ENCODE data around the gene MRPS12. TPM values are rescaled to one million over a fixed set of nuclear protein-coding genes. Genes with fewer than 3 reads are reported as not detected.

The MRPS12 gene
- total RNA-seq, 4 donors from 2014 or later, result 29.9 to 43.9 (median 33.1) TPM

DNA sequence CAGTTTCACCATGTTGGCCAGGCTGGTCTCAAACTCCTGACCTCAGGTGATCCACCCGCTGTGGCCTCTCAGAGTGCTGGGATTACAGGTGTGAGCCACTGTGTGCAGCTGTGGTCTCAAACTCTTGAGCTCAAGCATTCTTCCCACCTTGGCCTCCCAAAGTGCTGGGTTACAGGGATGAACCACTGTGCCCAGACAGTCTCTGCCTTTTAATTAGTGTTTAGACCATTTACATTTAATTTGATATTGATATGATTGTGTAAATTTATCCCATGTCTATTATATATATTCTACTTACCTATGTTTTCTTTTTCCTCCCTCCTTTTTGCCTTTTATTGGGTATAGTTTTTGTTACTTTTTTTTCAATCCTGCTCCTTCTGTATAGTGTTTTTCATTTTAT is 29.1 kb upstream of the MRPS12 start:
- WGBS, 2 donors, result 91 to 100% methylated on average over 1 of the region's 1 CpG
- no peak for DNase-seq (ENCODE audit: low spot score in 2 of 2)
- Histone ChIP-seq H3K27me3 (no peaks in the 10 kb centered on the region), H3K9me3 (peaks cover 0 to 2% (median 0%) of the 10 kb centered on the region in 4 donors), H3K36me3 (peaks cover 0 to 21% (median 5%) of the 10 kb centered on the region in 3 donors), H3K4me1 (peaks cover 0 to 35% (median 14%) of the 10 kb centered on the region in 4 donors), H3K27ac (no peak overlapping the region), H3K4me3 (no peak overlapping the region)
- TF ChIP-seq, protein P1, sequence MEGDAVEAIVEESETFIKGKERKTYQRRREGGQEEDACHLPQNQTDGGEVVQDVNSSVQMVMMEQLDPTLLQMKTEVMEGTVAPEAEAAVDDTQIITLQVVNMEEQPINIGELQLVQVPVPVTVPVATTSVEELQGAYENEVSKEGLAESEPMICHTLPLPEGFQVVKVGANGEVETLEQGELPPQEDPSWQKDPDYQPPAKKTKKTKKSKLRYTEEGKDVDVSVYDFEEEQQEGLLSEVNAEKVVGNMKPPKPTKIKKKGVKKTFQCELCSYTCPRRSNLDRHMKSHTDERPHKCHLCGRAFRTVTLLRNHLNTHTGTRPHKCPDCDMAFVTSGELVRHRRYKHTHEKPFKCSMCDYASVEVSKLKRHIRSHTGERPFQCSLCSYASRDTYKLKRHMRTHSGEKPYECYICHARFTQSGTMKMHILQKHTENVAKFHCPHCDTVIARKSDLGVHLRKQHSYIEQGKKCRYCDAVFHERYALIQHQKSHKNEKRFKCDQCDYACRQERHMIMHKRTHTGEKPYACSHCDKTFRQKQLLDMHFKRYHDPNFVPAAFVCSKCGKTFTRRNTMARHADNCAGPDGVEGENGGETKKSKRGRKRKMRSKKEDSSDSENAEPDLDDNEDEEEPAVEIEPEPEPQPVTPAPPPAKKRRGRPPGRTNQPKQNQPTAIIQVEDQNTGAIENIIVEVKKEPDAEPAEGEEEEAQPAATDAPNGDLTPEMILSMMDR (IDR thresholded peaks at IDR 0.05), result no peak
- TF ChIP-seq EP300 (IDR thresholded peaks at IDR 0.05) (no peak), POLR2A (IDR thresholded peaks at IDR 0.05) (no peak)

DNA sequence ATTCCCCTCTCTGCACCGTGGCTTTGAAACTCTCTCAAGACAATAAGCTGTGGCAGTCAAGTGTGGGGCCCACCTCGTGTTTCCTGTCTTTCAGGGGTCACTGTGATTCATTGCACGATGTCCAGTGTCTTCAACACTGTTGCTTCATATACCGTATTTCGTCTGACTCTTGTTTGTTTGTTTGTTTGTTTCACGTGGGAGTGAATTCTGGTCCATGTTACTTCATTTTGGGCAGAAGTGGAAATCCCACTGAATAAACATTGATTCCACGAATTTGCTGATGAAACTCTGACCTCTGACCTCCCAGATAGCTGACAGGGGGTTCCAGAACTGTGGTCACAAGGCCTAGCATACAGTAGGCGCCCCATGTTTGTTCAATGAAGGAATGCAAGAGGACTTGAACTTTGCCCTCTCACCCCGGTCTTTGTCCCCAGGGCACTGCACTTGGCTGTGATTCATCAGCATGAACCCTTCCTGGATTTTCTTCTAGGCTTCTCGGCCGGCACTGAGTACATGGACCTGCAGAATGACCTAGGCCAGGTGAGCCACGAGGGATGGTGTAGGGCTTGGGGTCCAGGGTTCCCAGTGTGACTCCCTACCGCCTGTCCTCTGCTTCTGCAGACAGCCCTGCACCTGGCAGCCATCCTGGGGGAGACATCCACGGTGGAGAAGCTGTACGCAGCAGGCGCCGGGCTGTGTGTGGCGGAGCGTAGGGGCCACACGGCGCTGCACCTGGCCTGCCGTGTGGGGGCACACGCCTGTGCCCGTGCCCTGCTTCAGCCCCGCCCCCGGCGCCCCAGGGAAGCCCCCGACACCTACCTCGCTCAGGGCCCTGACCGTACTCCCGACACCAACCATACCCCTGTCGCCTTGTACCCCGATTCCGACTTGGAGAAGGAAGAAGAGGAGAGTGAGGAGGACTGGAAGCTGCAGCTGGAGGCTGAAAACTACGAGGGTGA is 25.9 kb upstream of the MRPS12 start:
- Histone ChIP-seq H3K27ac (no peak overlapping the region), H3K4me3 (no peak overlapping the region), H3K27me3 (no peaks in the 10 kb centered on the region), H3K36me3 (peaks cover 0 to 48% (median 17%) of the 10 kb centered on the region in 3 donors), H3K4me1 (peaks cover 0 to 13% (median 2%) of the 10 kb centered on the region in 4 donors), H3K9me3 (peaks cover 0 to 2% (median 0%) of the 10 kb centered on the region in 4 donors)
- no peak for DNase-seq (ENCODE audit: low spot score in 2 of 2)
- TF ChIP-seq EP300 (IDR thresholded peaks at IDR 0.05) (no peak), POLR2A (IDR thresholded peaks at IDR 0.05) (no peak)
- TF ChIP-seq, protein P1 (IDR thresholded peaks at IDR 0.05), result no peak
- 80 to 81% methylated on average over 30 to 34 of the region's 35 CpGs for WGBS, 2 donors

DNA sequence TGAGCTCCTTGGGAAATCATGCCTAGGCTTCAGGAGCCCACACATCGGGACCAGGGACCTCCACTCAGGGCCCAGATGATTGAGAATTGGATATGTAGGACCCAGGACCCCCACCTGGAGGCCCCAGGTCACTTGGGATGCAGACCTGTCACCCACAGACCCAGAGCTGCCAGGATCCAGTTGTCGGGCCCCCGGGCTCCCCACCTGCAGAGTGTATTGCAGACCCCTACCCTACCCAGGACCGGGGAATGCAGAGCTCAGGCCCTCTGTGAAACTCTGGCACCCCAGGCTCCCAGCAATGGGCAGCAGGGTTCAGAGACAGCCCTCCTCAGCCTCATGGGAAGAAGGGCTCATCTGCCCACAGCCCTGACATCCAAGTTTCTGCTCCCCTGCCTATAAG is 25.1 kb upstream of the MRPS12 start:
- DNase-seq (ENCODE audit: low spot score in 2 of 2), result no peak
- H3K4me3 ChIP-seq, result no peak overlapping the region
- TF ChIP-seq, protein P1 (IDR thresholded peaks at IDR 0.05), result no peak
- TF ChIP-seq EP300 (IDR thresholded peaks at IDR 0.05), result no peak
- no peak for TF ChIP-seq POLR2A (IDR thresholded peaks at IDR 0.05)
- H3K36me3 ChIP-seq, result peaks cover 0 to 48% (median 17%) of the 10 kb centered on the region in 3 donors
- H3K9me3 ChIP-seq, result peaks cover 0 to 2% (median 0%) of the 10 kb centered on the region in 4 donors
- WGBS, 2 donors, result 93 to 100% methylated on average over 1 to 4 of the region's 4 CpGs
- H3K27me3 ChIP-seq, result no peaks in the 10 kb centered on the region
- no peak overlapping the region for H3K27ac ChIP-seq
- peaks cover 0 to 10% (median 2%) of the 10 kb centered on the region in 4 donors for H3K4me1 ChIP-seq

DNA sequence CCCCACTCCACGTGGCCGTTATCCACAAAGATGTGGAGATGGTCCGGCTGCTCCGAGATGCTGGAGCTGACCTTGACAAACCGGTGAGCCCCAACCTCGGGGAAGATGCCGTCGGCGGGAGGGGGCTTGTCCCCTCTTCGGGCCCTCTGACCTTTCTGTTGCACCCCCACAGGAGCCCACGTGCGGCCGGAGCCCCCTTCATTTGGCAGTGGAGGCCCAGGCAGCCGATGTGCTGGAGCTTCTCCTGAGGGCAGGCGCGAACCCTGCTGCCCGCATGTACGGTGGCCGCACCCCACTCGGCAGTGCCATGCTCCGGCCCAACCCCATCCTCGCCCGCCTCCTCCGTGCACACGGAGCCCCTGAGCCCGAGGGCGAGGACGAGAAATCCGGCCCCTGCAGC is 23.5 kb upstream of the MRPS12 start:
- Histone ChIP-seq H3K4me3 (no peak overlapping the region), H3K36me3 (peaks cover 0 to 48% (median 17%) of the 10 kb centered on the region in 3 donors), H3K9me3 (no peaks in the 10 kb centered on the region), H3K27ac (no peak overlapping the region), H3K27me3 (peaks cover 0 to 11% of the 10 kb centered on the region in 2 donors), H3K4me1 (peaks cover 0 to 5% (median 0%) of the 10 kb centered on the region in 4 donors)
- WGBS, 2 donors, result 90 to 94% methylated on average over 26 to 27 of the region's 29 CpGs
- DNase-seq (ENCODE audit: low spot score in 2 of 2), result no peak
- TF ChIP-seq POLR2A (IDR thresholded peaks at IDR 0.05), result no peak
- TF ChIP-seq, protein P1 (IDR thresholded peaks at IDR 0.05), result no peak
- no peak for TF ChIP-seq EP300 (IDR thresholded peaks at IDR 0.05)

DNA sequence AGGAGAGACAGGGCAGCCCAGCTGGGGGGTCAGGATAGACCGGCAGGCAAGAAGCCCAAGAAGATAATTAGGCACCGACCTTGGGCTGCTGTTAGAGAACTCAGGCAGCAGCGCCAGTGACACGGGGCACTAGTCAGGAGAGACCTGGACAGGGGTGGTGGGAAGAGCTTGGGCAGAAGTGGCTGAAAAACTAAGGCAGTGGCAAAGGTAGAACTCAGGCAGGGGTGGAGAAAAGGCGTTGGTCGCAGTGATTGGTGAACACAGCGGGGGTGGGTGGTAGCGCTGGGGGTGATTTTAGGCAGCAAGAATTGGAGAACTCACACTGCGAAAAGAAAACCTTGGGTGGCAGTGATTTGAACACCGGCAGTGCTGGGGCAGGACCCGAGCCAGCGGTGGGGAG is 23.1 kb upstream of the MRPS12 start:
- WGBS, 2 donors, result 93% methylated on average over 12 of the region's 12 CpGs
- H3K4me1 ChIP-seq, result peaks cover 0 to 5% (median 0%) of the 10 kb centered on the region in 4 donors
- TF ChIP-seq, protein P1 (IDR thresholded peaks at IDR 0.05), result no peak
- TF ChIP-seq EP300 (IDR thresholded peaks at IDR 0.05) (no peak), POLR2A (IDR thresholded peaks at IDR 0.05) (no peak)
- H3K36me3 ChIP-seq, result peaks cover 0 to 48% (median 17%) of the 10 kb centered on the region in 3 donors
- no peak overlapping the region for H3K4me3 ChIP-seq
- DNase-seq (ENCODE audit: low spot score in 2 of 2), result no peak
- H3K27me3 ChIP-seq, result peaks cover 0 to 16% of the 10 kb centered on the region in 2 donors
- H3K9me3 ChIP-seq, result no peaks in the 10 kb centered on the region
- H3K27ac ChIP-seq, result no peak overlapping the region

Measured in tibial nerve (tissue), 4 donors.